HCT116 (cell line): ENCODE data around the gene QRSL1. TPM values are rescaled to one million over a fixed set of nuclear protein-coding genes. Genes with fewer than 3 reads are reported as not detected.

ENCODE experiments used
- ATAC-seq: fragments of 200-7000 bp; cut with Tn5 transposase; 2 replicates; pipeline ENCODE4 v1.9.1; 2020; ENCODE audit warnings: mild to moderate bottlenecking, moderate library complexity
- BruUV-seq: library from RNA; stranded (reverse); fragments of 400-500 nt; replicated peaks from 2 replicates; lab custom pipeline; 2021; lab: Mats Ljungman, UMichigan
- CTCF ChIA-PET: fragments of 300-600 bp; sonication (Branson Sonifier 250); formaldehyde crosslinking; loops from one replicate; lab custom pipeline; 2021; ENCODE audit warnings: antibody characterized with exemption; lab: Charles Lee
- POLR2A ChIA-PET: fragments of 300-600, 350-600 bp; sonication (Branson Sonifier 250); formaldehyde crosslinking; loops from one replicate; lab custom pipeline; 2021; ENCODE audit warnings: antibody characterized with exemption; lab: Charles Lee
- RAD21 ChIA-PET, 2 experiments: fragments of 300-600 bp; sonication (Branson Sonifier 250); formaldehyde crosslinking; loops; one replicate each; lab custom pipeline; 2023; ENCODE audit warnings: low total read pairs in 2 of 2; ENCODE audit not compliant: uncharacterized antibody in 2 of 2, unreplicated experiment in 2 of 2, low non-redundant PET in 1 of 2; lab: Charles Lee
- DNase-seq: peaks from one replicate; pipeline ENCODE4 v3.0.0-alpha.2; 2010; ENCODE audit warnings: low read depth, low spot score
- H2AFZ ChIP-seq: fragments of 200-600 bp; shearing (Covaris generic), sonication (generic); 2 replicates; pipeline ENCODE4 v1.6.1; 2017; ENCODE audit warnings: low read depth, mixed run types, mixed read lengths, antibody characterized with exemption, low read length; ENCODE audit not compliant: poor library complexity, severe bottlenecking
- H3K27ac ChIP-seq: 2 replicates; pipeline ENCODE4 v1.5.1; 2012; ENCODE audit warnings: low read depth, low read length
- H3K27me3 ChIP-seq: fragments of 200-600 bp; sonication (generic); 2 replicates; pipeline ENCODE4 v1.6.1; 2016; ENCODE audit warnings: mixed run types, low read length, mixed read lengths; ENCODE audit not compliant: insufficient read depth
- H3K36me3 ChIP-seq, 2 experiments: fragments of 200-500 bp in 1 of 2; fragments of 200-600 bp in 1 of 2; sonication (Bioruptor generic) in 1 of 2; sonication (generic) in 1 of 2; 2 replicates each; pipeline versions ENCODE4 v1.5.1 to v1.6.1; 2014 to 2016; ENCODE audit warnings: low read length in 2 of 2, inconsistent platforms in 1 of 2, mixed read lengths in 1 of 2, mixed run types in 1 of 2; ENCODE audit not compliant: insufficient read depth in 2 of 2, control insufficient read depth in 1 of 2
- H3K4me1 ChIP-seq, 2 experiments: fragments of 200-600 bp in 1 of 2; sonication (generic) in 1 of 2; 2 replicates each; pipeline versions ENCODE4 v1.5.1 to v1.6.1; 2012 to 2017; ENCODE audit warnings: low read length in 2 of 2, inconsistent platforms in 1 of 2, mild to moderate bottlenecking in 1 of 2, mixed read lengths in 1 of 2, mixed run types in 1 of 2, moderate library complexity in 1 of 2; ENCODE audit not compliant: insufficient read depth in 2 of 2, control insufficient read depth in 1 of 2
- H3K4me2 ChIP-seq: fragments of 200-600 bp; sonication (generic); 2 replicates; pipeline ENCODE4 v1.6.1; 2017; ENCODE audit warnings: mixed run types, low read length, mixed read lengths
- H3K4me3 ChIP-seq, 2 experiments: fragments of 200-600 bp in 1 of 2; sonication (generic) in 1 of 2; replicated peaks in 1 of 2; 2 replicates each; pipeline ENCODE4 v1.5.1; 2011 to 2016; ENCODE audit warnings: low read length in 2 of 2, control low read depth in 1 of 2, low read depth in 1 of 2, mild to moderate bottlenecking in 1 of 2, mixed read lengths in 1 of 2, mixed run types in 1 of 2
- H3K79me2 ChIP-seq: fragments of 200-600 bp; sonication (generic); 2 replicates; pipeline ENCODE4 v1.6.1; 2017; ENCODE audit warnings: mild to moderate bottlenecking, mixed run types, low read length, moderate library complexity, mixed read lengths; ENCODE audit not compliant: insufficient read depth
- H3K9ac ChIP-seq: fragments of 200-600 bp; sonication (generic); 2 replicates; pipeline ENCODE4 v1.6.1; 2016; ENCODE audit warnings: low read length, mixed read lengths
- H3K9me2 ChIP-seq: fragments of 200-600 bp; sonication (generic), shearing (Covaris generic); 2 replicates; pipeline ENCODE4 v1.6.1; 2017; ENCODE audit warnings: mixed run types, mild to moderate bottlenecking, moderate library complexity; ENCODE audit not compliant: insufficient read depth
- H3K9me3 ChIP-seq, 2 experiments: fragments of 200-500 bp in 1 of 2; fragments of 200-600 bp in 1 of 2; sonication (Bioruptor generic) in 1 of 2; sonication (generic) in 1 of 2; 2 replicates each; pipeline ENCODE4 v1.6.1; 2014 to 2017; ENCODE audit warnings: low read length in 2 of 2, mixed read lengths in 2 of 2, inconsistent platforms in 1 of 2, low read depth in 1 of 2, mild to moderate bottlenecking in 1 of 2, mixed run types in 1 of 2, moderate library complexity in 1 of 2; ENCODE audit not compliant: control insufficient read depth in 1 of 2, insufficient read depth in 1 of 2
- H4K20me1 ChIP-seq: fragments of 200-600 bp; sonication (generic), shearing (Covaris generic); 2 replicates; pipeline ENCODE4 v1.6.1; 2017; ENCODE audit warnings: mixed run types, mild to moderate bottlenecking, moderate library complexity; ENCODE audit not compliant: insufficient read depth
- CBX3 ChIP-seq: IDR thresholded peaks from 2 replicates; pipeline ENCODE4 v1.6.1; 2012; ENCODE audit warnings: low read depth
- CEBPB ChIP-seq: IDR thresholded peaks from 2 replicates; pipeline ENCODE4 v1.6.1; 2012; ENCODE audit warnings: low read depth
- EGR1 ChIP-seq: IDR thresholded peaks from 2 replicates; pipeline ENCODE4 v1.6.1; 2012; ENCODE audit warnings: low read depth
- ELF1 ChIP-seq: IDR thresholded peaks from 2 replicates; pipeline ENCODE4 v1.6.1; 2012; ENCODE audit warnings: low read depth, borderline replicate concordance
- EZH2 ChIP-seq: fragments of 200-600 bp; sonication (generic); IDR thresholded peaks from 2 replicates; pipeline ENCODE4 v1.6.1; 2017; ENCODE audit warnings: antibody characterized with exemption, mixed run types
- EZH2phosphoT487 ChIP-seq: fragments of 200-600 bp; IDR thresholded peaks from 2 replicates; pipeline ENCODE4 v1.6.1; 2018; ENCODE audit warnings: antibody characterized with exemption, borderline replicate concordance
- FOSL1 ChIP-seq: IDR thresholded peaks from 2 replicates; pipeline ENCODE4 v1.6.1; 2012; ENCODE audit warnings: low read depth
- JUND ChIP-seq: IDR thresholded peaks from 2 replicates; pipeline ENCODE4 v1.6.1; 2012
- POLR2A ChIP-seq: IDR thresholded peaks from 2 replicates; pipeline ENCODE4 v1.7.0; 2011; ENCODE audit warnings: borderline replicate concordance; ENCODE audit not compliant: insufficient read depth, insufficient read length; ENCODE audit errors: extremely low read depth
- SIN3A ChIP-seq: IDR thresholded peaks from 2 replicates; pipeline ENCODE4 v1.6.1; 2012; ENCODE audit warnings: low read depth
- SP1 ChIP-seq: IDR thresholded peaks from 2 replicates; pipeline ENCODE4 v1.6.1; 2012; ENCODE audit warnings: low read depth
- SRF ChIP-seq: IDR thresholded peaks from 2 replicates; pipeline ENCODE4 v1.6.1; 2012; ENCODE audit warnings: low read depth
- TCF7L2 ChIP-seq: IDR thresholded peaks from 2 replicates; pipeline ENCODE4 v1.7.0; 2011; ENCODE audit warnings: borderline replicate concordance, inconsistent platforms; ENCODE audit not compliant: insufficient read depth, insufficient read length; ENCODE audit errors: extremely low read depth
- YY1 ChIP-seq: IDR thresholded peaks from 2 replicates; pipeline ENCODE4 v1.6.1; 2011; ENCODE audit warnings: low read length, low read depth, moderate library complexity, mild to moderate bottlenecking; ENCODE audit not compliant: insufficient replicate concordance; ENCODE audit errors: extremely low read depth
- ZFX ChIP-seq: fragments of 450-650 bp; IDR thresholded peaks from 2 replicates; pipeline ENCODE4 v1.6.1; 2017
- ZNF274 ChIP-seq: fragments of 200-500 bp; sonication (Bioruptor generic); IDR thresholded peaks from 2 replicates; pipeline ENCODE4 v1.6.1; 2014; ENCODE audit warnings: mild to moderate bottlenecking, low read depth, low read length, inconsistent platforms
- intact Hi-C: fragments of 100-400 bp; cut with micrococcal nuclease; formaldehyde crosslinking; loops from 2 replicates; pipeline ENCODE4 v1.10.0; 2022
- total RNA-seq: library from RNA; stranded (reverse); gene quantifications from one replicate; pipeline ENCODE4 v1.2.1, GENCODE V29; 2021; ENCODE audit not compliant: unreplicated experiment
- TF ChIP-seq, protein P1 (sequence below): IDR thresholded peaks from 2 replicates; pipeline ENCODE4 v1.6.1; 2012
- TF ChIP-seq, protein P2 (sequence below), 3 experiments: fragments of 200-600 bp in 1 of 3; sonication (generic) in 1 of 3; IDR thresholded peaks in 2 of 3; conservative IDR thresholded peaks in 1 of 3; 2 replicates each; pipeline ENCODE4 v1.5.1; 2012 to 2017; ENCODE audit warnings: low read depth in 2 of 3, low read length in 2 of 3, antibody characterized with exemption in 1 of 3, borderline replicate concordance in 1 of 3, control low read depth in 1 of 3, mild to moderate bottlenecking in 1 of 3, mixed read lengths in 1 of 3, mixed run types in 1 of 3, moderate library complexity in 1 of 3; ENCODE audit not compliant: insufficient read depth in 1 of 3
- TF ChIP-seq, protein P3 (sequence below): IDR thresholded peaks from 2 replicates; pipeline ENCODE4 v1.6.1; 2012

Gene QRSL1
- total RNA-seq, 1 experiment from 2014 or later: 16.0 TPM

- no peaks in the 10 kb centered on the region for H3K27me3 ChIP-seq
- H3K4me3 ChIP-seq: no peak overlapping the region
- TF ChIP-seq SRF (no peak), ZFX (no peak)
- BruUV-seq: no TSS peak
- H3K4me1 ChIP-seq: no peaks in the 10 kb centered on the region
- H3K27ac ChIP-seq: no peak overlapping the region
- H3K9me3 ChIP-seq: no peaks in the 10 kb centered on the region
- H3K9ac ChIP-seq: no peak overlapping the region
- ChIA-PET POLR2A (no interaction called here), CTCF (no interaction called here), RAD21 (no interaction called here)
- DNase-seq: no peak
- no peaks in the 10 kb centered on the region for H3K79me2 ChIP-seq
- no peak overlapping the region for H2AFZ ChIP-seq
- intact Hi-C loops: no loop called here
- H3K4me2 ChIP-seq: no peak overlapping the region
- no peak for ATAC-seq
- H4K20me1 ChIP-seq: no peaks in the 10 kb centered on the region
- H3K36me3 ChIP-seq: peaks cover 8 to 20% of the 10 kb centered on the region in 2 experiments; a peak in 3 of 4 replicates
- H3K9me2 ChIP-seq: no peaks in the 10 kb centered on the region
Measured at GRCh38 chr6:106667022-106667402, 37.6 kb downstream of the QRSL1 start.

- no peaks in the 10 kb centered on the region for H3K27me3 ChIP-seq
- no peaks in the 10 kb centered on the region for H3K9me3 ChIP-seq
- no peaks in the 10 kb centered on the region for H3K79me2 ChIP-seq
- no TSS peak for BruUV-seq
- H4K20me1 ChIP-seq: no peaks in the 10 kb centered on the region
- H3K9ac ChIP-seq: no peak overlapping the region
- H3K4me3 ChIP-seq: no peak overlapping the region
- intact Hi-C loops: no loop called here
- no peak overlapping the region for H3K27ac ChIP-seq
- no peak overlapping the region for H3K4me2 ChIP-seq
- no peaks in the 10 kb centered on the region for H3K4me1 ChIP-seq
- ChIA-PET POLR2A (no interaction called here), CTCF (interaction anchor here (0.9 kb wide), 1 partner anchor 309 kb away, joined by 4 read pairs; no protein-coding TSS in a partner anchor), RAD21 (no interaction called here)
- H2AFZ ChIP-seq: no peak overlapping the region
- DNase-seq (no peak), ATAC-seq (no peak)
- 0 out of 4 replicates have a peak, but pooled peaks cover 0 to 3% of the 10 kb centered on the region in 2 experiments for H3K36me3 ChIP-seq
- H3K9me2 ChIP-seq: no peaks in the 10 kb centered on the region
- TF ChIP-seq POLR2A (no peak), EZH2 (no peak), JUND (no peak), EZH2phosphoT487 (no peak), TCF7L2 (no peak), CEBPB (no peak), FOSL1 (no peak), SIN3A (no peak), SP1 (no peak), CBX3 (no peak), ELF1 (no peak), YY1 (no peak), ZNF274 (no peak), EGR1 (no peak)
- TF ChIP-seq, protein P1, sequence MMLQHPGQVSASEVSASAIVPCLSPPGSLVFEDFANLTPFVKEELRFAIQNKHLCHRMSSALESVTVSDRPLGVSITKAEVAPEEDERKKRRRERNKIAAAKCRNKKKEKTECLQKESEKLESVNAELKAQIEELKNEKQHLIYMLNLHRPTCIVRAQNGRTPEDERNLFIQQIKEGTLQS: no peak
- TF ChIP-seq, protein P2, sequence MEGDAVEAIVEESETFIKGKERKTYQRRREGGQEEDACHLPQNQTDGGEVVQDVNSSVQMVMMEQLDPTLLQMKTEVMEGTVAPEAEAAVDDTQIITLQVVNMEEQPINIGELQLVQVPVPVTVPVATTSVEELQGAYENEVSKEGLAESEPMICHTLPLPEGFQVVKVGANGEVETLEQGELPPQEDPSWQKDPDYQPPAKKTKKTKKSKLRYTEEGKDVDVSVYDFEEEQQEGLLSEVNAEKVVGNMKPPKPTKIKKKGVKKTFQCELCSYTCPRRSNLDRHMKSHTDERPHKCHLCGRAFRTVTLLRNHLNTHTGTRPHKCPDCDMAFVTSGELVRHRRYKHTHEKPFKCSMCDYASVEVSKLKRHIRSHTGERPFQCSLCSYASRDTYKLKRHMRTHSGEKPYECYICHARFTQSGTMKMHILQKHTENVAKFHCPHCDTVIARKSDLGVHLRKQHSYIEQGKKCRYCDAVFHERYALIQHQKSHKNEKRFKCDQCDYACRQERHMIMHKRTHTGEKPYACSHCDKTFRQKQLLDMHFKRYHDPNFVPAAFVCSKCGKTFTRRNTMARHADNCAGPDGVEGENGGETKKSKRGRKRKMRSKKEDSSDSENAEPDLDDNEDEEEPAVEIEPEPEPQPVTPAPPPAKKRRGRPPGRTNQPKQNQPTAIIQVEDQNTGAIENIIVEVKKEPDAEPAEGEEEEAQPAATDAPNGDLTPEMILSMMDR (IDR thresholded peaks at IDR 0.05 in 2 of 3, conservative IDR thresholded peaks at IDR 0.05 in 1 of 3; ENCODE audit: borderline replicate concordance in 1 of 3, insufficient read depth in 1 of 3, low read depth in 2 of 3, low read length in 2 of 3): no peak
- TF ChIP-seq, protein P3, sequence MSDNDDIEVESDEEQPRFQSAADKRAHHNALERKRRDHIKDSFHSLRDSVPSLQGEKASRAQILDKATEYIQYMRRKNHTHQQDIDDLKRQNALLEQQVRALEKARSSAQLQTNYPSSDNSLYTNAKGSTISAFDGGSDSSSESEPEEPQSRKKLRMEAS: no peak
Measured at GRCh38 chr6:106670236-106670635, 40.9 kb downstream of the QRSL1 start.
